NCI-H1694 treated with DMSO at 0.1 percent for 48 hours (cell line): ENCODE measurements around the gene SASS6.

ENCODE experiments used
- DNase-seq: peaks from one replicate; lab custom pipeline; 2025; lab: John Stamatoyannopoulos, UW

SASS6 gene

GRCh38 chr1:100132566-100133477 lies at the start of gene SASS6, which contains the start of gene TRMT13:
Gene SASS6, minus strand, starts transcription at chr1:100132930. Its CDS starts 116 bp downstream, at chr1:100132814.
Gene TRMT13, plus strand, starts transcription at chr1:100133163. Its CDS starts 6 bp downstream, at chr1:100133169.
- DNase-seq, result peak; percentile 98

- no peak for DNase-seq
Observed at GRCh38 chr1:100178091-100178490, 45.4 kb upstream of the SASS6 start, which contains the start of gene LRRC39. Gene LRRC39, minus strand, starts transcription at chr1:100178256. Its CDS starts 9,740 bp downstream, at chr1:100168516.

GRCh38 chr1:100177295-100178041 lies 44.7 kb upstream of the SASS6 start:
- DNase-seq, result no peak

GRCh38 chr1:100168051-100168450 lies 35.3 kb upstream of the SASS6 start:
- DNase-seq, result no peak

- no peak for DNase-seq
Observed at GRCh38 chr1:100164702-100165101, 32.0 kb upstream of the SASS6 start.

GRCh38 chr1:100164216-100164615 lies 31.5 kb upstream of the SASS6 start:
- DNase-seq, result no peak

- no peak for DNase-seq
Observed at GRCh38 chr1:100162881-100163280, 30.2 kb upstream of the SASS6 start.

GRCh38 chr1:100152271-100152670 lies 19.5 kb upstream of the SASS6 start:
- no peak for DNase-seq

GRCh38 chr1:100151679-100152078 lies 18.9 kb upstream of the SASS6 start:
- DNase-seq, result no peak

GRCh38 chr1:100147875-100148274 lies 15.1 kb upstream of the SASS6 start:
- DNase-seq, result no peak

- no peak for DNase-seq
Observed at GRCh38 chr1:100146958-100147357, 14.2 kb upstream of the SASS6 start.

GRCh38 chr1:100145116-100145515 lies 12.4 kb upstream of the SASS6 start:
- DNase-seq, result no peak

- no peak for DNase-seq
Observed at GRCh38 chr1:100142343-100142742, 9.6 kb upstream of the SASS6 start.

GRCh38 chr1:100141192-100141591 lies 8.5 kb upstream of the SASS6 start:
- no peak for DNase-seq

GRCh38 chr1:100137602-100138001 lies 4.9 kb upstream of the SASS6 start:
- no peak for DNase-seq

GRCh38 chr1:100134872-100135271 lies 2.1 kb upstream of the SASS6 start:
- DNase-seq, result no peak

GRCh38 chr1:100131623-100132022 lies 1.1 kb downstream of the SASS6 start:
- no peak for DNase-seq

- DNase-seq, result no peak
Observed at GRCh38 chr1:100130552-100131077, 2.1 kb downstream of the SASS6 start.

- no peak for DNase-seq
Observed at GRCh38 chr1:100127226-100127625, 5.5 kb downstream of the SASS6 start.

GRCh38 chr1:100122177-100122576 lies 10.6 kb downstream of the SASS6 start:
- no peak for DNase-seq

GRCh38 chr1:100115524-100115923 lies 17.2 kb downstream of the SASS6 start:
- no peak for DNase-seq

- DNase-seq, result no peak
Observed at GRCh38 chr1:100109554-100110066, 23.1 kb downstream of the SASS6 start.
